MM.1S (cell line): Measurements from ENCODE around the gene TIAM1.

Source experiments
- DNase-seq: peaks from one replicate; pipeline ENCODE4 v3.0.0-alpha.2; 2015
- H2AFZ ChIP-seq: fragments of 300-600 bp; sonication (generic); 2 replicates; pipeline ENCODE4 v1.6.0; 2016; ENCODE audit warnings: antibody characterized with exemption, low read length
- H3F3A ChIP-seq: fragments of 300-600 bp; sonication (generic); 2 replicates; pipeline ENCODE4 v1.6.1; 2016; ENCODE audit warnings: mild to moderate bottlenecking, antibody characterized with exemption, low read length, moderate library complexity, mixed read lengths; ENCODE audit not compliant: insufficient read depth
- H3K27ac ChIP-seq: fragments of 300-600 bp; sonication (generic); 2 replicates; pipeline ENCODE4 v1.5.1; 2016; ENCODE audit warnings: mild to moderate bottlenecking, low read length
- H3K27me3 ChIP-seq: fragments of 300-600 bp; sonication (generic); replicated peaks from 2 replicates; pipeline ENCODE4 v1.6.0; 2016; ENCODE audit warnings: low read length; ENCODE audit not compliant: insufficient read depth
- H3K36me3 ChIP-seq: fragments of 300-600 bp; sonication (generic); replicated peaks from 2 replicates; pipeline ENCODE4 v1.6.1; 2016; ENCODE audit warnings: mild to moderate bottlenecking, low read length, mixed read lengths; ENCODE audit not compliant: insufficient read depth
- H3K4me1 ChIP-seq: fragments of 300-600 bp; sonication (generic); 2 replicates; pipeline ENCODE4 v1.6.1; 2016; ENCODE audit warnings: low read length, mixed read lengths
- H3K4me2 ChIP-seq: fragments of 300-600 bp; sonication (generic); 2 replicates; pipeline ENCODE4 v1.6.0; 2016; ENCODE audit warnings: low read depth, low read length
- H3K4me3 ChIP-seq: fragments of 300-600 bp; sonication (generic); 2 replicates; pipeline ENCODE4 v1.5.1; 2016; ENCODE audit warnings: low read length, mixed read lengths
- H3K79me2 ChIP-seq: fragments of 300-600 bp; sonication (generic); 2 replicates; pipeline ENCODE4 v1.6.1; 2016; ENCODE audit warnings: mixed run types, low read length, mixed read lengths
- H3K9ac ChIP-seq: fragments of 300-600 bp; sonication (generic); 2 replicates; pipeline ENCODE4 v1.6.1; 2016; ENCODE audit warnings: low read length, mixed read lengths
- H3K9me2 ChIP-seq: fragments of 300-600 bp; sonication (generic); replicated peaks from 2 replicates; pipeline ENCODE4 v1.6.1; 2016; ENCODE audit warnings: mild to moderate bottlenecking, low read length, mixed read lengths; ENCODE audit not compliant: insufficient read depth
- H3K9me3 ChIP-seq: fragments of 300-600 bp; sonication (generic); replicated peaks from 2 replicates; pipeline ENCODE4 v1.6.1; 2016; ENCODE audit warnings: mild to moderate bottlenecking, low read length, mixed read lengths; ENCODE audit not compliant: insufficient read depth
- H4K20me1 ChIP-seq: fragments of 300-600 bp; sonication (generic); 2 replicates; pipeline ENCODE4 v1.6.1; 2016; ENCODE audit warnings: mild to moderate bottlenecking, low read length, moderate library complexity, mixed read lengths; ENCODE audit not compliant: insufficient read depth
- EZH2 ChIP-seq: fragments of 300-600 bp; sonication (generic); optimal IDR thresholded peaks from 2 replicates; pipeline ENCODE3; 2017; ENCODE audit warnings: low read depth, mild to moderate bottlenecking, antibody characterized with exemption, low read length, mixed read lengths
- EZH2phosphoT487 ChIP-seq: fragments of 300-600 bp; sonication (generic); IDR thresholded peaks from 2 replicates; pipeline ENCODE4 v1.6.1; 2018; ENCODE audit warnings: antibody characterized with exemption, low read length
- TF ChIP-seq, protein P1 (sequence below): fragments of 300-600 bp; sonication (generic); IDR thresholded peaks from 2 replicates; pipeline ENCODE4 v1.5.1; 2016; ENCODE audit warnings: antibody characterized with exemption, low read length, mixed read lengths

The TIAM1 gene

GRCh38 chr21:31298618-31299269 lies 45.3 kb downstream of the TIAM1 start:
- Histone ChIP-seq H3K79me2 (peaks cover 9% of the 10 kb centered on the region), H3K9me3 (no peaks in the 10 kb centered on the region), H3K4me1 (no peaks in the 10 kb centered on the region), H3K36me3 (no peaks in the 10 kb centered on the region), H4K20me1 (no peaks in the 10 kb centered on the region), H3K9ac (no peak overlapping the region), H3K4me2 (no peak overlapping the region), H3F3A (no peaks in the 10 kb centered on the region), H3K27ac (no peak overlapping the region), H3K4me3 (no peak overlapping the region), H3K27me3 (no peaks in the 10 kb centered on the region), H3K9me2 (no peaks in the 10 kb centered on the region), H2AFZ (no peak overlapping the region)
- DNase-seq = no peak
- TF ChIP-seq EZH2phosphoT487 = no peak
- TF ChIP-seq, protein P1, sequence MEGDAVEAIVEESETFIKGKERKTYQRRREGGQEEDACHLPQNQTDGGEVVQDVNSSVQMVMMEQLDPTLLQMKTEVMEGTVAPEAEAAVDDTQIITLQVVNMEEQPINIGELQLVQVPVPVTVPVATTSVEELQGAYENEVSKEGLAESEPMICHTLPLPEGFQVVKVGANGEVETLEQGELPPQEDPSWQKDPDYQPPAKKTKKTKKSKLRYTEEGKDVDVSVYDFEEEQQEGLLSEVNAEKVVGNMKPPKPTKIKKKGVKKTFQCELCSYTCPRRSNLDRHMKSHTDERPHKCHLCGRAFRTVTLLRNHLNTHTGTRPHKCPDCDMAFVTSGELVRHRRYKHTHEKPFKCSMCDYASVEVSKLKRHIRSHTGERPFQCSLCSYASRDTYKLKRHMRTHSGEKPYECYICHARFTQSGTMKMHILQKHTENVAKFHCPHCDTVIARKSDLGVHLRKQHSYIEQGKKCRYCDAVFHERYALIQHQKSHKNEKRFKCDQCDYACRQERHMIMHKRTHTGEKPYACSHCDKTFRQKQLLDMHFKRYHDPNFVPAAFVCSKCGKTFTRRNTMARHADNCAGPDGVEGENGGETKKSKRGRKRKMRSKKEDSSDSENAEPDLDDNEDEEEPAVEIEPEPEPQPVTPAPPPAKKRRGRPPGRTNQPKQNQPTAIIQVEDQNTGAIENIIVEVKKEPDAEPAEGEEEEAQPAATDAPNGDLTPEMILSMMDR = no peak
- TF ChIP-seq EZH2 = no peak

DNA sequence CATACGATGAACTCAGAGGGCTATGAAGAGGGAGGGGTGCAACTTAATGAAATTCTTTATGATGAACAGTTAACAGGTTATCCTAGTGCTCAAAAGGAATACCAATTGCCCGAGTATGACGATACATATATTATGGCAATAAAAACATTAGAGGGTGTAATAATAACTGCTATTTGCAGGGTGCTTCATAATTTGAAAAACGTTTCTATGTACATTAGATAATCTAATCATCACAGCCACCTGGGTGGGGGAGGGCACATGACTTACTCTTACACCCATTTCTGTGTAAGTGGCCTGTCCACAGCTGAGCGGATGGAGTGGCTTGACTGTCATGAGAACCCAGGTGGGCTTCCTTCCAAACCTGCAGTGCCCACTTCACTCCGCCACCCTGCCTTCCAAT lies 46.3 kb downstream of the TIAM1 start:
- Histone ChIP-seq H3K9me2 (no peaks in the 10 kb centered on the region), H3K36me3 (no peaks in the 10 kb centered on the region), H3K4me1 (no peaks in the 10 kb centered on the region), H3K4me3 (no peak overlapping the region), H3K27me3 (no peaks in the 10 kb centered on the region), H3K4me2 (no peak overlapping the region), H3K79me2 (peaks cover 9% of the 10 kb centered on the region), H3F3A (no peaks in the 10 kb centered on the region), H2AFZ (no peak overlapping the region), H3K27ac (no peak overlapping the region), H3K9me3 (no peaks in the 10 kb centered on the region), H4K20me1 (no peaks in the 10 kb centered on the region), H3K9ac (no peak overlapping the region)
- DNase-seq = no peak
- no peak for TF ChIP-seq EZH2
- TF ChIP-seq EZH2phosphoT487 = no peak
- TF ChIP-seq, protein P1 = no peak

DNA sequence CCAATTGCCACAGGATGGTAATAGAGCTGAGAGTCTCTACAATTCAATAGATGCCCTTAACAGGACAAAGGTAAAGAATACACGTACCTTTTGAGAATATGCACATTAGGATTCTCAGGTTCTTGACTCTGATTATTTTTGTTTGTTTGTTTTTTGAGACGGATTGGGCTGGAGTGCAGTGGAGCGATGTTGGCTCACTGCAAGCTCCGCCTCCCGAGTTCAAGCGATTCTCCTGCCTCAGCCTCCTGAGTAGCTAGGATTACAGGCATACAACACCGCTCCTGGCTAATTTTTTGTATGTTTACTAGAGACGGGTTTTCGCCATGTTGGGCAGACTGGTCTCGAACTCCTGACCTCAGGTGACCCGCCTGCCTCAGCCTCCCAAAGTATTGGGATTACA lies 48.4 kb downstream of the TIAM1 start:
- Histone ChIP-seq H3K4me2 (no peak overlapping the region), H3K4me1 (no peaks in the 10 kb centered on the region), H3K9ac (no peak overlapping the region), H2AFZ (no peak overlapping the region), H4K20me1 (no peaks in the 10 kb centered on the region), H3K79me2 (peaks cover 6% of the 10 kb centered on the region; the same call in 1 of the 2 replicates), H3K27ac (no peak overlapping the region), H3K36me3 (no peaks in the 10 kb centered on the region), H3F3A (no peaks in the 10 kb centered on the region), H3K27me3 (no peaks in the 10 kb centered on the region), H3K9me3 (no peaks in the 10 kb centered on the region), H3K9me2 (no peaks in the 10 kb centered on the region), H3K4me3 (no peak overlapping the region)
- TF ChIP-seq, protein P1 = no peak
- TF ChIP-seq EZH2phosphoT487 (no peak), EZH2 (no peak)
- DNase-seq = no peak
